CD8-positive, alpha-beta memory T cell (primary cell): ENCODE data around the gene ATP9A. TPM values are rescaled to one million over a fixed set of nuclear protein-coding genes. Genes with fewer than 3 reads are reported as not detected.
"Not testable (repeated sequence)": the region's sequence is repeated elsewhere in the genome, so short reads cannot be mapped to it uniquely, and the experiment has no call there.

Experiments
- CTCF ChIA-PET: fragments of 350-600 bp; sonication (Branson Sonifier 250); formaldehyde crosslinking; loops from one replicate; lab custom pipeline; 2021; ENCODE audit warnings: antibody characterized with exemption; lab: Charles Lee
- POLR2A ChIA-PET: fragments of 350-600 bp; sonication (Branson Sonifier 250); formaldehyde crosslinking; loops from one replicate; lab custom pipeline; 2021; ENCODE audit warnings: antibody characterized with exemption; lab: Charles Lee
- DNase-seq, 5 donors: peaks; one replicate each; pipeline versions ENCODE4 v3.0.0 to v3.0.0-alpha.2; 2020 to 2022; ENCODE audit warnings: mixed read lengths in 1 of 5
- H3K27ac ChIP-seq: one replicate; pipeline ENCODE4 v1.7.0; 2013; ENCODE audit warnings: low read depth, mild to moderate bottlenecking, low read length, moderate library complexity
- H3K27me3 ChIP-seq: 2 replicates; pipeline ENCODE4 v1.7.0; 2013; ENCODE audit warnings: low read length, mild to moderate bottlenecking; ENCODE audit not compliant: insufficient read depth, poor library complexity, severe bottlenecking
- H3K36me3 ChIP-seq: 2 replicates; pipeline ENCODE4 v1.7.0; 2013; ENCODE audit warnings: mild to moderate bottlenecking, low read length, moderate library complexity; ENCODE audit not compliant: insufficient read depth
- H3K4me1 ChIP-seq: 2 replicates; pipeline ENCODE4 v1.7.0; 2013; ENCODE audit warnings: mild to moderate bottlenecking, low read length, moderate library complexity; ENCODE audit not compliant: insufficient read depth
- H3K4me3 ChIP-seq: 2 replicates; pipeline ENCODE4 v1.7.0; 2013; ENCODE audit warnings: mild to moderate bottlenecking, low read length
- H3K9me3 ChIP-seq: 2 replicates; pipeline ENCODE4 v1.7.0; 2013; ENCODE audit warnings: mild to moderate bottlenecking, low read length
- H3K27ac Mint-ChIP-seq, 8 donors: one replicate each; pipeline ENCODE4 v1.8.0; 2020 to 2021; ENCODE audit warnings: mixed read lengths in 8 of 8, mild to moderate bottlenecking in 6 of 8, inconsistent platforms in 3 of 8, moderate library complexity in 3 of 8
- H3K27me3 Mint-ChIP-seq, 2 donors: one replicate each; pipeline ENCODE4 v1.8.0; 2020 to 2021; ENCODE audit warnings: mixed read lengths in 2 of 2, mild to moderate bottlenecking in 1 of 2, moderate library complexity in 1 of 2
- H3K36me3 Mint-ChIP-seq, 3 donors: one replicate each; pipeline ENCODE4 v1.8.0; 2020 to 2021; ENCODE audit warnings: mixed read lengths in 3 of 3, inconsistent platforms in 1 of 3, mild to moderate bottlenecking in 1 of 3
- H3K4me1 Mint-ChIP-seq, 3 donors: one replicate each; pipeline ENCODE4 v1.8.0; 2020 to 2021; ENCODE audit warnings: mixed read lengths in 3 of 3, inconsistent platforms in 1 of 3, mild to moderate bottlenecking in 1 of 3
- H3K4me3 Mint-ChIP-seq, 7 donors: one replicate each; pipeline ENCODE4 v1.8.0; 2020 to 2021; ENCODE audit warnings: mixed read lengths in 7 of 7, mild to moderate bottlenecking in 6 of 7, moderate library complexity in 4 of 7, inconsistent platforms in 2 of 7
- H3K9me3 Mint-ChIP-seq, 5 donors: one replicate each; pipeline ENCODE4 v1.8.0; 2020 to 2022; ENCODE audit warnings: mixed read lengths in 5 of 5, mild to moderate bottlenecking in 3 of 5, moderate library complexity in 2 of 5, inconsistent platforms in 1 of 5
- polyA plus RNA-seq: library from polyadenylated mRNA; unstranded; fragments of 300-500 nt; fragmentation: Illumina TruSeq; gene quantifications from one replicate; pipeline ENCODE4 v1.2.3, GENCODE V29; 2021
- total RNA-seq, 2 experiments: library from RNA; stranded (reverse); gene quantifications; one replicate each; pipeline ENCODE4 v1.2.3, GENCODE V29; 2021

ATP9A gene
- total and polyA plus RNA-seq, 3 experiments from 2014 or later: 0.46 to 2.3 (median 2.0) TPM

GRCh38 chr20:51723026-51723425 lies 45.2 kb downstream of the ATP9A start:
- H3K4me1 Mint-ChIP-seq, H3K4me1 ChIP-seq, H3K27me3 ChIP-seq, DNase-seq, H3K9me3 ChIP-seq, H3K27ac Mint-ChIP-seq, H3K9me3 Mint-ChIP-seq, POLR2A ChIA-PET, H3K4me3 ChIP-seq, CTCF ChIA-PET, H3K36me3 Mint-ChIP-seq, H3K36me3 ChIP-seq, H3K27ac ChIP-seq, H3K4me3 Mint-ChIP-seq: not testable (repeated sequence)
- H3K27me3 Mint-ChIP-seq: peaks cover 2 to 15% of the 10 kb centered on the region in 2 donors

GRCh38 chr20:51722246-51722645 lies 45.9 kb downstream of the ATP9A start:
- peaks cover 5 to 18% of the 10 kb centered on the region in 2 donors for H3K27me3 Mint-ChIP-seq
- H3K4me1 Mint-ChIP-seq, H3K4me3 Mint-ChIP-seq, DNase-seq, H3K4me3 ChIP-seq, POLR2A ChIA-PET, H3K4me1 ChIP-seq, H3K9me3 ChIP-seq, H3K36me3 ChIP-seq, H3K27ac Mint-ChIP-seq, H3K9me3 Mint-ChIP-seq, H3K27ac ChIP-seq, H3K36me3 Mint-ChIP-seq, H3K27me3 ChIP-seq, CTCF ChIA-PET: not testable (repeated sequence)

- peaks cover 4 to 18% of the 10 kb centered on the region in 2 donors for H3K27me3 Mint-ChIP-seq
- H3K4me3 Mint-ChIP-seq: no peak overlapping the region
- Histone ChIP-seq H3K27me3 (no peaks in the 10 kb centered on the region), H3K27ac (no peak overlapping the region), H3K4me3 (no peak overlapping the region), H3K4me1 (no peaks in the 10 kb centered on the region), H3K36me3 (no peaks in the 10 kb centered on the region), H3K9me3 (no peaks in the 10 kb centered on the region)
- no peaks in the 10 kb centered on the region for H3K9me3 Mint-ChIP-seq
- no peak overlapping the region for H3K27ac Mint-ChIP-seq
- peaks cover 0 to 1% (median 0%) of the 10 kb centered on the region in 3 donors for H3K36me3 Mint-ChIP-seq
- POLR2A ChIA-PET: no interaction called here
- DNase-seq: no peak
- CTCF ChIA-PET: no interaction called here
- peaks cover 0 to 1% (median 0%) of the 10 kb centered on the region in 3 donors for H3K4me1 Mint-ChIP-seq
Observed at GRCh38 chr20:51720854-51721253, 47.3 kb downstream of the ATP9A start.

- Histone ChIP-seq H3K4me1 (no peaks in the 10 kb centered on the region), H3K27ac (no peak overlapping the region), H3K9me3 (no peaks in the 10 kb centered on the region), H3K36me3 (no peaks in the 10 kb centered on the region), H3K27me3 (no peaks in the 10 kb centered on the region), H3K4me3 (no peak overlapping the region)
- Mint-ChIP-seq H3K4me3 (no peak overlapping the region), H3K9me3 (no peaks in the 10 kb centered on the region), H3K36me3 (peaks cover 0 to 1% (median 0%) of the 10 kb centered on the region in 3 donors), H3K27ac (no peak overlapping the region), H3K4me1 (peaks cover 2 to 6% (median 3%) of the 10 kb centered on the region in 3 donors), H3K27me3 (peaks cover 4 to 22% of the 10 kb centered on the region in 2 donors)
- DNase-seq: no peak
- POLR2A ChIA-PET: no interaction called here
- CTCF ChIA-PET: no interaction called here
Observed at GRCh38 chr20:51720384-51720783, 47.8 kb downstream of the ATP9A start.

GRCh38 chr20:51715856-51716185 lies 52.4 kb downstream of the ATP9A start:
- Mint-ChIP-seq H3K9me3 (no peaks in the 10 kb centered on the region), H3K4me3 (no peak overlapping the region), H3K4me1 (peaks cover 2 to 12% (median 7%) of the 10 kb centered on the region in 3 donors), H3K36me3 (peaks cover 0 to 1% (median 0%) of the 10 kb centered on the region in 3 donors), H3K27me3 (peaks cover 3 to 22% of the 10 kb centered on the region in 2 donors), H3K27ac (peak overlapping the region in 1 of 8 donors; percentile 47)
- Histone ChIP-seq H3K4me3 (no peak overlapping the region), H3K27ac (no peak overlapping the region), H3K9me3 (no peaks in the 10 kb centered on the region), H3K36me3 (no peaks in the 10 kb centered on the region), H3K4me1 (no peaks in the 10 kb centered on the region), H3K27me3 (no peaks in the 10 kb centered on the region)
- ChIA-PET CTCF (no interaction called here), POLR2A (no interaction called here)
- no peak for DNase-seq

DNA sequence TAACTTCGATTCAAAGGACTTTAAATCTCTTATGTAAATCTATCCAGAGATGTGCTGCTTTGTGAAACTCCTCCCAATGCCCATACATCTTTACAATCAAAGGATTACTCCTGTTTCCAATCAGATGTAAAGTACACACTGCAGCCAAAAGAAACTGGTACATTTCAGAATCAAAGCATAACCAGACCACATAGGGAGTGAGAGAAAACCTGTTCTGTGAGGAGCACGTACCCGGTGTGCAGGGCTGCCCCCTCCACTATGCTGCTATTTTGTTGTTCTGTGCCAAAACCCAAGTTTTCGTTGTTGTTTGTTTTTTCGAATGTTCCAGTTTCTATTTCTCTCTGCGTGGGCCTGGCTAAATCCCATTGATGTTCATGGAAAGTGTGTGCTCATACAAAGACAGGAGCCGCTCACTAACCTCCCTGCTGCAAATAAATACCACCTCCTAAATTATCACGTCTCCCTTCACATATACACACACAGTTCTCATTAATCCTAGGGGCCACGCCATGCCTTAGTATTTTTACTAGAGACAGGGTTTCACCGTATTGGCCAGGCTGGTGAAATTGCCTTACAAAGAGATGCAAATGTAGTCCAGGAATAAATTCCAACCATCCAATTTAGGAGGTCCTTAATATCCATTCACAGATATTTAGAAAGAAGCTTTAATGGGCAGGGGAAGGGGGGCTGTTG lies 52.9 kb downstream of the ATP9A start:
- Histone ChIP-seq H3K27ac (no peak overlapping the region), H3K4me1 (no peaks in the 10 kb centered on the region), H3K36me3 (no peaks in the 10 kb centered on the region), H3K4me3 (no peak overlapping the region), H3K9me3 (no peaks in the 10 kb centered on the region), H3K27me3 (no peaks in the 10 kb centered on the region)
- ChIA-PET CTCF (no interaction called here), POLR2A (no interaction called here)
- Mint-ChIP-seq H3K36me3 (peaks cover 0 to 1% (median 0%) of the 10 kb centered on the region in 3 donors), H3K9me3 (no peaks in the 10 kb centered on the region), H3K27me3 (peaks cover 3 to 22% of the 10 kb centered on the region in 2 donors), H3K4me1 (peaks cover 2 to 12% (median 7%) of the 10 kb centered on the region in 3 donors), H3K27ac (peak overlapping the region in 3 of 8 donors; percentile 3 to 47 (median 6)), H3K4me3 (no peak overlapping the region)
- DNase-seq: no peak

- Mint-ChIP-seq H3K4me1 (peaks cover 2 to 12% (median 7%) of the 10 kb centered on the region in 3 donors), H3K4me3 (no peak overlapping the region), H3K9me3 (no peaks in the 10 kb centered on the region), H3K36me3 (peaks cover 0 to 1% (median 0%) of the 10 kb centered on the region in 3 donors), H3K27ac (no peak overlapping the region), H3K27me3 (peaks cover 3 to 20% of the 10 kb centered on the region in 2 donors)
- ChIA-PET POLR2A (no interaction called here), CTCF (no interaction called here)
- Histone ChIP-seq H3K4me1 (no peaks in the 10 kb centered on the region), H3K27me3 (no peaks in the 10 kb centered on the region), H3K27ac (no peak overlapping the region), H3K4me3 (no peak overlapping the region), H3K36me3 (no peaks in the 10 kb centered on the region), H3K9me3 (no peaks in the 10 kb centered on the region)
- DNase-seq: no peak
Observed at GRCh38 chr20:51713213-51713598, 55.0 kb downstream of the ATP9A start.

- Histone ChIP-seq H3K9me3 (no peaks in the 10 kb centered on the region), H3K27ac (no peak overlapping the region), H3K27me3 (peaks cover 1% of the 10 kb centered on the region), H3K4me1 (no peaks in the 10 kb centered on the region), H3K4me3 (no peak overlapping the region), H3K36me3 (no peaks in the 10 kb centered on the region)
- ChIA-PET POLR2A (no interaction called here), CTCF (no interaction called here)
- peaks cover 2 to 12% (median 7%) of the 10 kb centered on the region in 3 donors for H3K4me1 Mint-ChIP-seq
- H3K4me3 Mint-ChIP-seq: no peak overlapping the region
- H3K27ac Mint-ChIP-seq: no peak overlapping the region
- no peaks in the 10 kb centered on the region for H3K9me3 Mint-ChIP-seq
- H3K27me3 Mint-ChIP-seq: peaks cover 3 to 17% of the 10 kb centered on the region in 2 donors
- no peak for DNase-seq
- no peaks in the 10 kb centered on the region for H3K36me3 Mint-ChIP-seq
Observed at GRCh38 chr20:51712501-51713212, 55.5 kb downstream of the ATP9A start.
